Stimulated activated naive CD4-positive, alpha-beta T cell treated with Interleukin-2 at 50 U/mL for 16 hours (primary cell): ENCODE data around the gene ATP13A3.

Source experiments
- DNase-seq: peaks from one replicate; lab custom pipeline; 2025; lab: John Stamatoyannopoulos, UW

ATP13A3 gene

GRCh38 chr3:194392576-194392975 lies 94.2 kb downstream of the ATP13A3 start:
- DNase-seq = no peak

DNA sequence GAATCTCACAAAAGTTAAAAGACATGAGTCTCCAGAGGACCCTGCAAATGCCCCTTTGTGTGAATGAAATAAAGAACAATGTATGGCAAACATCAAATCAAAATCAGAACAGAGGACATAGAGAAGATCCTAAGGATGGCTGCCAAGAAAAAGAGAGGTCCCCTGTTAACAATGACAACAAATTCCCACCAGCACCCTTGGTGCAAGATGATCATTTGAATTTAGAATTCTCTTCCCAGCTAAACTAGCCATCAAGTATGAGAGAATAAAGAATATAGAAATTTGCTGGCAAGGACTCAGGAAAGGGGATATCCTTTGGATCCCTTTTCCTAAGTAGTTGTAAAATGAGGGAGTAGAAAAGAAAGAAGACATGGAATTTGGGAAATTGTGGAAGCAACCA lies 96.0 kb downstream of the ATP13A3 start:
- DNase-seq = no peak

DNA sequence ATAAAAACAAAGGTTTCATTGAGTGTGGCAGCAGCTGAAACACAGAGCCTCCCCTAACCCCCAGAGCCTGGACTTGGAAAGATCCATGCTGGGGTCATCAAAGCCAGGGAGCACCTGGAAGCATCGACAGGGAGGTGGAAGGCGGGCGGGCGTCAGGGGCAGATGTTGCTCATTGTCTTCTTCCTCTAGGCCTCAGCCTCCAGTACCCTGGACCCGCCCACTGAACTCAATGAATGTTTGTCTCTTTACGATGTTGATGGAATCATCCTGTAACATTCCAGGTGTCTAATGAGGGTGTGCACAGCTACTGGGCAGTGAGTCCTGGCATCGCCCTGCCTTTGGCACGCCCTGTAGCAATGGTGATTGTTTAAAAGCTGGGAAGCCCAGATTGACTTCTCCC lies 97.5 kb downstream of the ATP13A3 start:
- no peak for DNase-seq

DNA sequence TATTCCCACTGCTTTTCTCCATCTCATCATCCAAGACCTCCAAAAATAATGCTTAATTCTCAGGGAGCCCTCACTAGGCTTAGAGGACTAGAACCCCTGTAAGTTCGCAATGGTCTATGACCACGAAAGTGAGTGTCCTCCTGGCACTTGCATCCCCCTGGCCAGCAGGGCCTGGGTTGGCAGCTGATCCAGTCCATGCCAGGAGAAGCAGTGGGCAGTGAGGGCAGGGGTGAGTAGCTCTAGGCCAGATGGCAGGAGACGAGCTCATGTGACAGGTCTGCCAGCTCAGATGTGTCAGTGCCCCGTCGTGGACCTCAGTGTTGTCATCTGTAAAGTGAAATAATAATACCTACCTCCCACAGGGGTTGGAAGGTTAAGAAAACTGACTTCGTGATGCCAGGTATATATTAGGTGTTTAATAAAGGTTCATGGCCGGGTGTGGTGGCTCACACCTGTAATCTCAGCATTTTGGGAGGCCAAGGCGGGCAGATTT lies 98.8 kb downstream of the ATP13A3 start:
- no peak for DNase-seq

DNA sequence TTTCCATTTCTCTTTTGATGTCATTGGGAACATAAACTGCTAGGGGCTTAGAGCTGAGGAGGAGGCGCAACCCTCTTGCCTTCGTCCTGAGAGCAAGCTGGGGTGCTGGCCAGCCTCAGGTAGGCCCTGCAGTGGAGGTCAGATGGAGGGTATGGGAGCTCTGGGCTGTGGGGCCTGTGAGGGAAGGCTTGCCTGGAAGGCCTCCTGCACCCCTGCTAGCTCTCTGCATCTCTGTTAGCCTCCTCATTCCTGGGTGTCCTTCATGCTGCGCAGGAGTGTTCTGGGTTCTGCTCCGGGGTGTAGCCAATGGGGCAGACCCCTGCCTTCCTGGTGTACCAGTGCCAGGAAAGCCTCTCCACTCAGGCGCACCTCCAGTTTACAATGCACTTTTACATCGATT lies 99.5 kb downstream of the ATP13A3 start:
- DNase-seq = no peak

GRCh38 chr3:194386648-194387047 lies 100.2 kb downstream of the ATP13A3 start:
- DNase-seq = no peak

GRCh38 chr3:194386066-194386465 lies 100.7 kb downstream of the ATP13A3 start:
- DNase-seq = no peak

- DNase-seq = no peak
These were observed 102.2 kb downstream of the ATP13A3 start for GRCh38 chr3:194384569-194385001.

DNA sequence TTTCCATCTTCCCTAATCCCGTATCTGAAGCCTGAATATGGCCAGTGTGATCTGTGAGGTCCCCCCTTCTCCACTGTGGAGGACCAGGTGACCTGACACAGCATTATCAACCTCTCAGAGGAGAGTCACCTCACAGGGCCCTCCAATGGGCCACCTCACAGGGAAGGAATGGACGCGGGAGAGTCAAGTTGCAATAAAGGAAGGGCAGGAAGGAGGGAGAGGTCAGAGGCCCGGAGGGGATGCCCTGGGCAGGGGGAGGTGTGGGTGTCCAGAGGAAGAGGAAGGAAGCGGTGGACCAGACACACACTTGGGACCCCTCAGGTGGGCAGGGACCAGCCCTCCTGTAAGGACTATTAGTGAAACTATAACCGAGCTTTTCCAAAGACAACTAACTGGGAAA lies 102.6 kb downstream of the ATP13A3 start:
- DNase-seq = no peak

- no peak for DNase-seq
These were observed 103.4 kb downstream of the ATP13A3 start for GRCh38 chr3:194383276-194383940.

GRCh38 chr3:194382892-194383223 lies 103.9 kb downstream of the ATP13A3 start:
- DNase-seq = no peak

DNA sequence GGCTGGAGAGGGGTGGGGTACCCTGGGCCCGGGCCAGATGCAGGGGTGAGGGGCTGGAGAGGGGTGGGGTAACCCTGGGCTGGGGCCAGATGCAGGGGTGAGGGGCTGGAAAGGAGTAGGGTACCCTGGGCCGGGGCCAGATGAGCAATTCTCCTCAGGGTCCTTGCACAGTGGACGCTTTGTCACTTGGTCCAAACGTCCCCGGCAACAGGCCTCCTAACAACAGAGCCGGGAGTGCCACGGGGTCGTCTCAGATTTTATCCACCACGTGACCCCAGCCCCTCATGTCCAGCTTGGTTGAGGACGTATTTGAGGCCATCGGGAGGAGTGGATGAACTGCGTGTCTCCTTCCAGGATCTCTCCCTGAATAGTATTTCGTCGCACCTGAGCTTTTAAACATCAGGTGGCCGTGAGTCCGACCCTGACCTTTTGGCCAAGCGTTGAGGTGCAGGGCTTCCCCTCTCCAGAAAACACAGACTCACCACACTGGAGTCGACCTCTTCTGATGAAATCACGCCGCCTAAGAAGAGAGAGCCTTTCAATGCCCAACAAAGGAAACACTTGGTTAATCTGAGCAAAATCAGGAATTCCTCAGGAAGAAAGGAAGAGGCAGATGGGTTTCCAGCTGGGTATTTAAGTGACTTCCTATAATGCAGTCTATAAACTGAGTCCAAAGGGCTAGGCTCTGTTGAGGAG lies 104.5 kb downstream of the ATP13A3 start:
- no peak for DNase-seq

DNA sequence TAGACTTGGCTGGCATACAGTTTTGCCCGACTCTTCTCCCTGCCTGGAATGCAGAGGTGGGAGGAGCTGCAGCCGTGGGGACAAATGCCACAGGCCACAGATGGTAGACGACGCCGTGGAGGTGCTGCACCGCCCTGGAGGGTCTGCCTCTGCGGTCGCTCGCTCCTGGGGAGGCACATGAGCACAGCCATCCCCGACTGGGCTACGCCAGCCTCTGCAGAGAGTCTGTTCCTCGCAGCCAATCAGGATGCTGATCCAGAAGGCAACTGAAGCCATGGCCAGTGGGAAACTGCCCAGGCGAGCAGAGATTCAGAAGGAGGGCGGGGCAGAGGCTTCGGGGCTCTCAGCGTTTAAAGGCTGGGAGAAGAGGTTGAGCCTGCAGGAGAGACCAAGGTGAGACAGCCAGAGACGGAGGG lies 105.3 kb downstream of the ATP13A3 start:
- DNase-seq = no peak

GRCh38 chr3:194380326-194380725 lies 106.5 kb downstream of the ATP13A3 start:
- DNase-seq = no peak

DNA sequence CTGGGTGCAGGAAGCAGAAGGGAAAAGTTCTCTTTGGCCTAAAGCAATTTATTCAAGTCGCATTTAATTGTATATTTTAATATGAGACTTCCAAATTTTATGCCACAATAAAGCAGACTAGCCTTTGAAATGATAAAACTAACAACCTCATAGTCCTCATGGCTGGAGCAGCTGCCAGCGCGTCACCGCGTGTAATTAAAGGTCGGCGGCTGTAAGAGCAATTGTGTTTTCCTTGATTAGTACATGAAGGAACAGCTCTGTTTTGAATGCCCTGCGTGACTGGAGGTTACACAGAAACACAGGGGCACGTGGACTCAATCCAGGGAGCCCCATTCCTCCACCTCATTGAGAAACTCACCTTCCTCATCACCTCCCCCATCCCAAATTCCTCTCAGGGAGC lies 107.2 kb downstream of the ATP13A3 start:
- DNase-seq = no peak

GRCh38 chr3:194379231-194379630 lies 107.6 kb downstream of the ATP13A3 start:
- DNase-seq = no peak

DNA sequence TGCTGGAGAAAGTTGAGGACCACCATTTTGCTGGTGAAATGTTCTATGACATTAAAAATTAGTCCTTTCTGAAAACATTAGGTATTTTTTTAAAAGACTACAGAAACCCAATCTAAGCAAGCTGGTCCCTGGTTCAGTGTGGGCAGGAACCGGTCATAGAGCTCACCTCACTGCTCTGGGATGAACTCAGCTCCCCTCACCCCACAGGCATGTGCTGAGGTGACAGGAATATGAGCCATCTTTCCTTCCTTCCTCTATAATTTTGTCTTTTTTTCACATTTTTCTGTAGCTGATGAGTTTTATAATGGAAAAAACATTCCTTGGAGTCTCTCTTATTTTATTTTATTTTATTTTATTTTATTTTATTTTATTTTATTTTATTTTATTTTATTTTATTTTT lies 109.1 kb downstream of the ATP13A3 start:
- no peak for DNase-seq

DNA sequence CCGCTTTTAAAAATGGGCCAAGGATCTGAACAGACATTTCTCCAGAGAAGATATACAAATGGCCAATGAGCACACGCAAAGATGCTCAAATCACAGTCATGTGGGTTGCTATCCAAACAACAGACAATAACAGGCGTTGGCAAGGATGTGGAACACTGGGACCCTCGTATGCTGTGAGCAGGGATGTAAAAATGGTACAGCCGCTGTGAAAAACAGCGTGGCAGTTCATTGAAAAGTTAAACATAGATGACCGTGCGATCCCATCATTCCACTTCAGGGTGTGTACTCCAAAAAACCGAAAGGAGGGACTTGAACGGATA lies 110.6 kb downstream of the ATP13A3 start:
- no peak for DNase-seq

DNA sequence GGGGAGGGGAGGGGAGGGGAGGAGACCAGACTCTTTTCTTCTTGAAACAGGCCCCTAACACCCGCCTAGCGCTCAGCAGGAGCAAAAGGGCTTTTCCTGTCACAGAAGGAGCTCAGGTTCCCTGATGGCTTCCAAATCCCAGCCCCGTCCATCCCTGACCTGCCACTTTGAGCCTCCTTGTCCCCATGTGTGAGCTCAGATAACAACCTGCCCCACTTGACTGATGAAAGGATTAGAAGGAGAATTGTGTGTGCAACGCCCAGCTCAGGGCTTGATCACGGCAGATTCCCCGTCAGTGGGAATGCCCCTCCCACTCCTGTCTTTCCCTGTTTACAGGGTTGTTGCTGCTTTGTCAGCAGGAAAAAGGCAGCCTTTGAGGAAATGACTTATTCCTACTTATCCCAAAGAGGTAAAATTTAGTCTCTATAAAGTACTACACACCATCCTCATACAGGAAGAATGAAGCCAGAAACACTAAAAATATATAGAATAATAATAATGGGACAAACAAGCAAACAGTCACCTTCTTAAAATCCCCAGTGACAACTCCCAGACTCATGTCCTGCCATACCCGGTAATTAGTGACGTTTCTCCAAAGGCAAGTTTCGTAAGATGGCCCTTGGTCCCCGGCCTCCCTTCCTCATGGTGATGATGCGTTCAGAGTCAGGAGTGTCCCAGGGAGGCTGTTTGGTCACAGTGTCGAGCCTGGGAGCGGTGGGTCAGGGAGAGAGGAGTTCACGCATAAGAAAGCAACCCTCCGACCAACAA lies 111.1 kb downstream of the ATP13A3 start:
- no peak for DNase-seq

DNA sequence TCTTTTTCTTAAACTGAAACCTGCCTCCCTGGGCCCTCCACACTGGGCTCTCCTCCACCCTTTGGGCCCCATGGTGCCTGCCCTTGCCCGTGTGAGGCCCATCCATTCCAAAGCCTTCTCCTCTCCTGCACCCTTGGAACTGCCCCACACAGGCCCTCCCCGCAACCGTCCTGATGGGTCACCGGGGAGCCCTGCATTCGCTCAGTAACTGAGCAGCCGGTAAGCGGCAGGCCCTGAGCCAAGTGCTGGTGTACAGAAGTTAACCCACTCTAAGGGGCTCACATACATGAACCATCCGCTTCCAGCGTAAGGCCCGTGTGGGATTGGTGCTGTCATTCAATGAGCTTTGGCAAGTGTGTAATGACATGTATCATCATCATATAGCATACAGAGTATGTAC lies 111.9 kb downstream of the ATP13A3 start:
- no peak for DNase-seq

GRCh38 chr3:194373899-194374298 lies 112.9 kb downstream of the ATP13A3 start:
- no peak for DNase-seq

GRCh38 chr3:194373028-194373427 lies 113.8 kb downstream of the ATP13A3 start:
- no peak for DNase-seq

DNA sequence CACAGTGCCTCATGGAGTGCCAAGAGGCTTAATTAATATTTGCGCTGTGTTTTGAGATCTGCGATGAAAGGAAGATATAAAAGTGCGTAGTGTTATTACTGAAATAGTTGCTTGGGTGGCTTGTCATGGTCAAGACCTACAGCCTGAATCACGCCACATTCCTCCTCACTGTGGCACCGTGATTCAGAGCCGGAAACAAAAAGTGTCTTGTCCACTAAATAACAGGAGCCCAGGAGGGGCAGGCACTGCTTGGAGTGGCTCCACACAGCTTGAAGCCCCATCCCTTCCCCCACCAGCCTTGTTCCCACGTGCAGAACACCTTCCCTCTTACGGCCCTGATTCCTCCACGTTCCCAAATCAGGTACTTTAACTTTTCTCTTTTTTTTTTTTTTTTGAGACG lies 116.0 kb downstream of the ATP13A3 start:
- no peak for DNase-seq
